GM12892 (cell line): Measurements from ENCODE around the gene SLC9A9.
A peak's percentile ranks its signal among the peaks of the same experiment; 100 is the strongest.

Experiments used
- DNase-seq: peaks from one replicate; pipeline ENCODE4 v3.0.0; 2011; ENCODE audit not compliant: insufficient read length
- FAIRE-seq: peaks from 2 replicates; lab custom pipeline; 2011; peaks lifted over from hg19 to GRCh38; lab: Jason Lieb, UNC
- POLR2A ChIP-seq: IDR thresholded peaks from 2 replicates; pipeline ENCODE4 v1.6.1; 2011; ENCODE audit warnings: low read depth, low read length, control low read depth
- POLR2AphosphoS5 ChIP-seq: IDR thresholded peaks from 2 replicates; pipeline ENCODE4 v1.6.1; 2011; ENCODE audit warnings: low read depth, low read length, control low read depth
- TAF1 ChIP-seq: IDR thresholded peaks from 2 replicates; pipeline ENCODE4 v1.6.1; 2011; ENCODE audit warnings: low read depth, mild to moderate bottlenecking, control low read depth, low read length, borderline replicate concordance

The SLC9A9 gene

GRCh38 chr3:143482106-143483088, 365.9 kb downstream of the SLC9A9 start:
- TF ChIP-seq TAF1 (no peak), POLR2A (no peak), POLR2AphosphoS5 (no peak)
- DNase-seq (no peak), FAIRE-seq (no peak)

GRCh38 chr3:143480344-143480743, 367.9 kb downstream of the SLC9A9 start:
- FAIRE-seq (no peak), DNase-seq (no peak)
- TF ChIP-seq TAF1 (no peak), POLR2AphosphoS5 (no peak), POLR2A (no peak)

GRCh38 chr3:143479727-143480126, 368.5 kb downstream of the SLC9A9 start:
- TF ChIP-seq POLR2AphosphoS5 (no peak), TAF1 (no peak), POLR2A (no peak)
- FAIRE-seq (peak; percentile 70), DNase-seq (no peak)

GRCh38 chr3:143478115-143478693, 370.1 kb downstream of the SLC9A9 start:
- FAIRE-seq = no peak
- no peak for DNase-seq
- no peak for TF ChIP-seq POLR2A
- no peak for TF ChIP-seq POLR2AphosphoS5
- no peak for TF ChIP-seq TAF1

GRCh38 chr3:143476965-143477640, 371.2 kb downstream of the SLC9A9 start:
- FAIRE-seq = no peak
- no peak for DNase-seq
- TF ChIP-seq POLR2AphosphoS5 (no peak), TAF1 (no peak), POLR2A (no peak)

GRCh38 chr3:143475981-143476380, 372.3 kb downstream of the SLC9A9 start:
- TF ChIP-seq TAF1 (no peak), POLR2AphosphoS5 (no peak), POLR2A (no peak)
- no peak for FAIRE-seq
- no peak for DNase-seq

GRCh38 chr3:143472731-143473523, 375.3 kb downstream of the SLC9A9 start:
- peak; percentile 5 for FAIRE-seq
- TF ChIP-seq POLR2AphosphoS5 = no peak
- TF ChIP-seq POLR2A = no peak
- TF ChIP-seq TAF1 = no peak

GRCh38 chr3:143471705-143472104, 376.6 kb downstream of the SLC9A9 start:
- no peak for TF ChIP-seq TAF1
- TF ChIP-seq POLR2A = no peak
- no peak for TF ChIP-seq POLR2AphosphoS5
- FAIRE-seq (no peak), DNase-seq (no peak)

More at GRCh38 chr3:143472731-143473523, 375.3 kb downstream of the SLC9A9 start:
- no peak for DNase-seq

GRCh38 chr3:143469159-143469558, 379.1 kb downstream of the SLC9A9 start:
- DNase-seq (no peak), FAIRE-seq (no peak)
- no peak for TF ChIP-seq POLR2AphosphoS5
- no peak for TF ChIP-seq TAF1
- no peak for TF ChIP-seq POLR2A

- DNase-seq = no peak
- FAIRE-seq = no peak
- TF ChIP-seq POLR2A (no peak), POLR2AphosphoS5 (no peak), TAF1 (no peak)
Measured at GRCh38 chr3:143465666-143466065, 382.6 kb downstream of the SLC9A9 start.

- DNase-seq (no peak), FAIRE-seq (peak; percentile 54)
- TF ChIP-seq POLR2AphosphoS5 = no peak
- TF ChIP-seq TAF1 = no peak
- no peak for TF ChIP-seq POLR2A
Measured at GRCh38 chr3:143464850-143465249, 383.4 kb downstream of the SLC9A9 start.
